HCT116 (cell line): ENCODE results near the gene DAGLA. TPM values are rescaled to one million over a fixed set of nuclear protein-coding genes. Genes with fewer than 3 reads are reported as not detected.

Experiments used
- ATAC-seq: fragments of 200-7000 bp; cut with Tn5 transposase; 2 replicates; pipeline ENCODE4 v1.9.1; 2020; ENCODE audit warnings: mild to moderate bottlenecking, moderate library complexity
- BruUV-seq: library from RNA; stranded (reverse); fragments of 400-500 nt; replicated peaks from 2 replicates; lab custom pipeline; 2021; lab: Mats Ljungman, UMichigan
- CTCF ChIA-PET: fragments of 300-600 bp; sonication (Branson Sonifier 250); formaldehyde crosslinking; loops from one replicate; lab custom pipeline; 2021; ENCODE audit warnings: antibody characterized with exemption; lab: Charles Lee
- POLR2A ChIA-PET: fragments of 300-600, 350-600 bp; sonication (Branson Sonifier 250); formaldehyde crosslinking; loops from one replicate; lab custom pipeline; 2021; ENCODE audit warnings: antibody characterized with exemption; lab: Charles Lee
- RAD21 ChIA-PET, 2 experiments: fragments of 300-600 bp; sonication (Branson Sonifier 250); formaldehyde crosslinking; loops; one replicate each; lab custom pipeline; 2023; ENCODE audit warnings: low total read pairs in 2 of 2; ENCODE audit not compliant: uncharacterized antibody in 2 of 2, unreplicated experiment in 2 of 2, low non-redundant PET in 1 of 2; lab: Charles Lee
- DNase-seq: peaks from one replicate; pipeline ENCODE4 v3.0.0-alpha.2; 2010; ENCODE audit warnings: low read depth, low spot score
- H2AFZ ChIP-seq: fragments of 200-600 bp; shearing (Covaris generic), sonication (generic); 2 replicates; pipeline ENCODE4 v1.6.1; 2017; ENCODE audit warnings: low read depth, mixed run types, mixed read lengths, antibody characterized with exemption, low read length; ENCODE audit not compliant: poor library complexity, severe bottlenecking
- H3K27ac ChIP-seq: 2 replicates; pipeline ENCODE4 v1.5.1; 2012; ENCODE audit warnings: low read depth, low read length
- H3K27me3 ChIP-seq: fragments of 200-600 bp; sonication (generic); 2 replicates; pipeline ENCODE4 v1.6.1; 2016; ENCODE audit warnings: mixed run types, low read length, mixed read lengths; ENCODE audit not compliant: insufficient read depth
- H3K36me3 ChIP-seq, 2 experiments: fragments of 200-500 bp in 1 of 2; fragments of 200-600 bp in 1 of 2; sonication (Bioruptor generic) in 1 of 2; sonication (generic) in 1 of 2; 2 replicates each; pipeline versions ENCODE4 v1.5.1 to v1.6.1; 2014 to 2016; ENCODE audit warnings: low read length in 2 of 2, inconsistent platforms in 1 of 2, mixed read lengths in 1 of 2, mixed run types in 1 of 2; ENCODE audit not compliant: insufficient read depth in 2 of 2, control insufficient read depth in 1 of 2
- H3K4me1 ChIP-seq, 2 experiments: fragments of 200-600 bp in 1 of 2; sonication (generic) in 1 of 2; 2 replicates each; pipeline versions ENCODE4 v1.5.1 to v1.6.1; 2012 to 2017; ENCODE audit warnings: low read length in 2 of 2, inconsistent platforms in 1 of 2, mild to moderate bottlenecking in 1 of 2, mixed read lengths in 1 of 2, mixed run types in 1 of 2, moderate library complexity in 1 of 2; ENCODE audit not compliant: insufficient read depth in 2 of 2, control insufficient read depth in 1 of 2
- H3K4me2 ChIP-seq: fragments of 200-600 bp; sonication (generic); 2 replicates; pipeline ENCODE4 v1.6.1; 2017; ENCODE audit warnings: mixed run types, low read length, mixed read lengths
- H3K4me3 ChIP-seq, 2 experiments: fragments of 200-600 bp in 1 of 2; sonication (generic) in 1 of 2; replicated peaks in 1 of 2; 2 replicates each; pipeline ENCODE4 v1.5.1; 2011 to 2016; ENCODE audit warnings: low read length in 2 of 2, control low read depth in 1 of 2, low read depth in 1 of 2, mild to moderate bottlenecking in 1 of 2, mixed read lengths in 1 of 2, mixed run types in 1 of 2
- H3K79me2 ChIP-seq: fragments of 200-600 bp; sonication (generic); 2 replicates; pipeline ENCODE4 v1.6.1; 2017; ENCODE audit warnings: mild to moderate bottlenecking, mixed run types, low read length, moderate library complexity, mixed read lengths; ENCODE audit not compliant: insufficient read depth
- H3K9ac ChIP-seq: fragments of 200-600 bp; sonication (generic); 2 replicates; pipeline ENCODE4 v1.6.1; 2016; ENCODE audit warnings: low read length, mixed read lengths
- H3K9me2 ChIP-seq: fragments of 200-600 bp; sonication (generic), shearing (Covaris generic); 2 replicates; pipeline ENCODE4 v1.6.1; 2017; ENCODE audit warnings: mixed run types, mild to moderate bottlenecking, moderate library complexity; ENCODE audit not compliant: insufficient read depth
- H3K9me3 ChIP-seq, 2 experiments: fragments of 200-500 bp in 1 of 2; fragments of 200-600 bp in 1 of 2; sonication (Bioruptor generic) in 1 of 2; sonication (generic) in 1 of 2; 2 replicates each; pipeline ENCODE4 v1.6.1; 2014 to 2017; ENCODE audit warnings: low read length in 2 of 2, mixed read lengths in 2 of 2, inconsistent platforms in 1 of 2, low read depth in 1 of 2, mild to moderate bottlenecking in 1 of 2, mixed run types in 1 of 2, moderate library complexity in 1 of 2; ENCODE audit not compliant: control insufficient read depth in 1 of 2, insufficient read depth in 1 of 2
- H4K20me1 ChIP-seq: fragments of 200-600 bp; sonication (generic), shearing (Covaris generic); 2 replicates; pipeline ENCODE4 v1.6.1; 2017; ENCODE audit warnings: mixed run types, mild to moderate bottlenecking, moderate library complexity; ENCODE audit not compliant: insufficient read depth
- ATF3 ChIP-seq: IDR thresholded peaks from 2 replicates; pipeline ENCODE4 v1.6.1; 2012
- CEBPB ChIP-seq: IDR thresholded peaks from 2 replicates; pipeline ENCODE4 v1.6.1; 2012; ENCODE audit warnings: low read depth
- CTCF ChIP-seq, 3 experiments: fragments of 200-600 bp in 1 of 3; sonication (generic) in 1 of 3; IDR thresholded peaks in 2 of 3; conservative IDR thresholded peaks in 1 of 3; 2 replicates each; pipeline ENCODE4 v1.5.1; 2012 to 2017; ENCODE audit warnings: low read depth in 2 of 3, low read length in 2 of 3, antibody characterized with exemption in 1 of 3, borderline replicate concordance in 1 of 3, control low read depth in 1 of 3, mild to moderate bottlenecking in 1 of 3, mixed read lengths in 1 of 3, mixed run types in 1 of 3, moderate library complexity in 1 of 3; ENCODE audit not compliant: insufficient read depth in 1 of 3
- ELF1 ChIP-seq: IDR thresholded peaks from 2 replicates; pipeline ENCODE4 v1.6.1; 2012; ENCODE audit warnings: low read depth, borderline replicate concordance
- EZH2 ChIP-seq: fragments of 200-600 bp; sonication (generic); IDR thresholded peaks from 2 replicates; pipeline ENCODE4 v1.6.1; 2017; ENCODE audit warnings: antibody characterized with exemption, mixed run types
- EZH2phosphoT487 ChIP-seq: fragments of 200-600 bp; IDR thresholded peaks from 2 replicates; pipeline ENCODE4 v1.6.1; 2018; ENCODE audit warnings: antibody characterized with exemption, borderline replicate concordance
- JUND ChIP-seq: IDR thresholded peaks from 2 replicates; pipeline ENCODE4 v1.6.1; 2012
- MAX ChIP-seq: IDR thresholded peaks from 2 replicates; pipeline ENCODE4 v1.6.1; 2012
- POLR2A ChIP-seq: IDR thresholded peaks from 2 replicates; pipeline ENCODE4 v1.7.0; 2011; ENCODE audit warnings: borderline replicate concordance; ENCODE audit not compliant: insufficient read depth, insufficient read length; ENCODE audit errors: extremely low read depth
- POLR2AphosphoS5 ChIP-seq: IDR thresholded peaks from 2 replicates; pipeline ENCODE4 v1.6.1; 2011; ENCODE audit warnings: mild to moderate bottlenecking, low read depth, low read length, moderate library complexity
- SIN3A ChIP-seq: IDR thresholded peaks from 2 replicates; pipeline ENCODE4 v1.6.1; 2012; ENCODE audit warnings: low read depth
- SP1 ChIP-seq: IDR thresholded peaks from 2 replicates; pipeline ENCODE4 v1.6.1; 2012; ENCODE audit warnings: low read depth
- TCF7L2 ChIP-seq: IDR thresholded peaks from 2 replicates; pipeline ENCODE4 v1.7.0; 2011; ENCODE audit warnings: borderline replicate concordance, inconsistent platforms; ENCODE audit not compliant: insufficient read depth, insufficient read length; ENCODE audit errors: extremely low read depth
- YY1 ChIP-seq: IDR thresholded peaks from 2 replicates; pipeline ENCODE4 v1.6.1; 2011; ENCODE audit warnings: low read length, low read depth, moderate library complexity, mild to moderate bottlenecking; ENCODE audit not compliant: insufficient replicate concordance; ENCODE audit errors: extremely low read depth
- ZNF274 ChIP-seq: fragments of 200-500 bp; sonication (Bioruptor generic); IDR thresholded peaks from 2 replicates; pipeline ENCODE4 v1.6.1; 2014; ENCODE audit warnings: mild to moderate bottlenecking, low read depth, low read length, inconsistent platforms
- intact Hi-C: fragments of 100-400 bp; cut with micrococcal nuclease; formaldehyde crosslinking; loops from 2 replicates; pipeline ENCODE4 v1.10.0; 2022
- total RNA-seq: library from RNA; stranded (reverse); gene quantifications from one replicate; pipeline ENCODE4 v1.2.1, GENCODE V29; 2021; ENCODE audit not compliant: unreplicated experiment

DAGLA gene
- total RNA-seq, 1 experiment from 2014 or later = 2.7 TPM

- H3K27me3 ChIP-seq = no peaks in the 10 kb centered on the region
- peaks cover 12 to 33% of the 10 kb centered on the region in 2 experiments; a peak in 3 of 4 replicates for H3K36me3 ChIP-seq
- no peak for ATAC-seq
- H3K4me2 ChIP-seq = no peak overlapping the region
- no peak overlapping the region for H2AFZ ChIP-seq
- POLR2A ChIA-PET = no interaction called here
- no peaks in the 10 kb centered on the region for H3K9me2 ChIP-seq
- DNase-seq = no peak
- H3K9me3 ChIP-seq = no peaks in the 10 kb centered on the region
- CTCF ChIA-PET = interaction anchor here (1.7 kb wide), 1 partner anchor 36 kb away, joined by 5 read pairs; no protein-coding TSS in a partner anchor
- RAD21 ChIA-PET = no interaction called here
- H3K4me3 ChIP-seq = no peak overlapping the region
- no peaks in the 10 kb centered on the region for H4K20me1 ChIP-seq
- no peak overlapping the region for H3K27ac ChIP-seq
- intact Hi-C loops = no loop called here
- H3K79me2 ChIP-seq = no peaks in the 10 kb centered on the region
- H3K9ac ChIP-seq = no peak overlapping the region
- TF ChIP-seq ZNF274 = no peak
- no peak for TF ChIP-seq POLR2AphosphoS5
- no peak for TF ChIP-seq SIN3A
- no peak for TF ChIP-seq TCF7L2
- TF ChIP-seq CEBPB = no peak
- TF ChIP-seq ATF3 = no peak
- no peak for TF ChIP-seq EZH2
- H3K4me1 ChIP-seq = no peaks in the 10 kb centered on the region
- BruUV-seq = no TSS peak
Observed at GRCh38 chr11:61783717-61784505, 103.7 kb downstream of the DAGLA start.

- H3K9me2 ChIP-seq = no peaks in the 10 kb centered on the region
- H3K27me3 ChIP-seq = no peaks in the 10 kb centered on the region
- no peaks in the 10 kb centered on the region for H3K4me1 ChIP-seq
- H3K4me3 ChIP-seq = no peak overlapping the region
- BruUV-seq = no TSS peak
- no peak overlapping the region for H3K9ac ChIP-seq
- no peak for DNase-seq
- no peaks in the 10 kb centered on the region for H4K20me1 ChIP-seq
- H3K9me3 ChIP-seq = no peaks in the 10 kb centered on the region
- H3K4me2 ChIP-seq = no peak overlapping the region
- H2AFZ ChIP-seq = no peak overlapping the region
- ChIA-PET CTCF (interaction anchor here (1.7 kb wide), 1 partner anchor 37 kb away, joined by 5 read pairs; no protein-coding TSS in a partner anchor), POLR2A (no interaction called here), RAD21 (no interaction called here)
- no peak overlapping the region for H3K27ac ChIP-seq
- no peak for ATAC-seq
- intact Hi-C loops = no loop called here
- peaks cover 17 to 39% of the 10 kb centered on the region in 2 experiments; a peak in 3 of 4 replicates for H3K36me3 ChIP-seq
- no peaks in the 10 kb centered on the region for H3K79me2 ChIP-seq
- no peak for TF ChIP-seq ATF3
- no peak for TF ChIP-seq POLR2A
- TF ChIP-seq SP1 = no peak
- no peak for TF ChIP-seq POLR2AphosphoS5
- TF ChIP-seq EZH2phosphoT487 = no peak
- TF ChIP-seq YY1 = no peak
- TF ChIP-seq ELF1 = no peak
- no peak for TF ChIP-seq MAX
- no peak for TF ChIP-seq CTCF (IDR thresholded peaks at IDR 0.05 in 2 of 3, conservative IDR thresholded peaks at IDR 0.05 in 1 of 3; ENCODE audit: borderline replicate concordance in 1 of 3, insufficient read depth in 1 of 3, low read depth in 2 of 3, low read length in 2 of 3)
- TF ChIP-seq JUND = no peak
Observed at GRCh38 chr11:61784506-61784805, 104.3 kb downstream of the DAGLA start.
